SU-DHL-6 (cell line): ENCODE data around the gene CRAT.

ENCODE experiments used
- EZH2phosphoT487 ChIP-seq: fragments of 200-600 bp; sonication (generic), shearing (Covaris generic); conservative IDR thresholded peaks from 2 replicates; pipeline ENCODE4 v1.6.1; 2018; ENCODE audit warnings: mild to moderate bottlenecking, antibody characterized with exemption, low read length, moderate library complexity, mixed read lengths
- TF ChIP-seq, protein P1 (sequence below): fragments of 200-600 bp; sonication (generic); IDR thresholded peaks from one replicate; pipeline ENCODE4 v1.5.1; 2017; ENCODE audit warnings: antibody characterized with exemption, mild to moderate bottlenecking, low read length, moderate library complexity; ENCODE audit not compliant: insufficient read depth, poor library complexity, severe bottlenecking

DNA sequence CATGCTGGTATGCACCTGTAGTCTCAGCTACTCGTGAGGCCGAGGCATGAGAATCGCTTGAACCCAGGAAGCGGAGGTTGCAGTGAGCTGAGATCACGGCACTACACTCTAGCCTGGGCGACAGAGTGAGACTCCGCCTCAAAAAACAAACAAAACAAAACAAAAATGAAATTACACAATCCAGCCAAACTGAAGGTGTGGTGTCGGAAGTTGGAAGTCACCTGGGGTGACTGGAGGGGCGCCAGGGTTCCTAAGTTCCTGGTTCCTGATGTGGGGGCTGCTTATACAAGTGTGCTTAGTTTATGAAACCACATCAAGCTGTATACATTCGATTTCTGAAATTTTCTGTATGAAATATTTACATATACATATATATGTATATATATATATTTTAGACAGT lies 33.4 kb downstream of the CRAT start:
- TF ChIP-seq EZH2phosphoT487: no peak
- TF ChIP-seq, protein P1, sequence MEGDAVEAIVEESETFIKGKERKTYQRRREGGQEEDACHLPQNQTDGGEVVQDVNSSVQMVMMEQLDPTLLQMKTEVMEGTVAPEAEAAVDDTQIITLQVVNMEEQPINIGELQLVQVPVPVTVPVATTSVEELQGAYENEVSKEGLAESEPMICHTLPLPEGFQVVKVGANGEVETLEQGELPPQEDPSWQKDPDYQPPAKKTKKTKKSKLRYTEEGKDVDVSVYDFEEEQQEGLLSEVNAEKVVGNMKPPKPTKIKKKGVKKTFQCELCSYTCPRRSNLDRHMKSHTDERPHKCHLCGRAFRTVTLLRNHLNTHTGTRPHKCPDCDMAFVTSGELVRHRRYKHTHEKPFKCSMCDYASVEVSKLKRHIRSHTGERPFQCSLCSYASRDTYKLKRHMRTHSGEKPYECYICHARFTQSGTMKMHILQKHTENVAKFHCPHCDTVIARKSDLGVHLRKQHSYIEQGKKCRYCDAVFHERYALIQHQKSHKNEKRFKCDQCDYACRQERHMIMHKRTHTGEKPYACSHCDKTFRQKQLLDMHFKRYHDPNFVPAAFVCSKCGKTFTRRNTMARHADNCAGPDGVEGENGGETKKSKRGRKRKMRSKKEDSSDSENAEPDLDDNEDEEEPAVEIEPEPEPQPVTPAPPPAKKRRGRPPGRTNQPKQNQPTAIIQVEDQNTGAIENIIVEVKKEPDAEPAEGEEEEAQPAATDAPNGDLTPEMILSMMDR: no peak
